Measurements from ENCODE around the gene KSR1.

DNA sequence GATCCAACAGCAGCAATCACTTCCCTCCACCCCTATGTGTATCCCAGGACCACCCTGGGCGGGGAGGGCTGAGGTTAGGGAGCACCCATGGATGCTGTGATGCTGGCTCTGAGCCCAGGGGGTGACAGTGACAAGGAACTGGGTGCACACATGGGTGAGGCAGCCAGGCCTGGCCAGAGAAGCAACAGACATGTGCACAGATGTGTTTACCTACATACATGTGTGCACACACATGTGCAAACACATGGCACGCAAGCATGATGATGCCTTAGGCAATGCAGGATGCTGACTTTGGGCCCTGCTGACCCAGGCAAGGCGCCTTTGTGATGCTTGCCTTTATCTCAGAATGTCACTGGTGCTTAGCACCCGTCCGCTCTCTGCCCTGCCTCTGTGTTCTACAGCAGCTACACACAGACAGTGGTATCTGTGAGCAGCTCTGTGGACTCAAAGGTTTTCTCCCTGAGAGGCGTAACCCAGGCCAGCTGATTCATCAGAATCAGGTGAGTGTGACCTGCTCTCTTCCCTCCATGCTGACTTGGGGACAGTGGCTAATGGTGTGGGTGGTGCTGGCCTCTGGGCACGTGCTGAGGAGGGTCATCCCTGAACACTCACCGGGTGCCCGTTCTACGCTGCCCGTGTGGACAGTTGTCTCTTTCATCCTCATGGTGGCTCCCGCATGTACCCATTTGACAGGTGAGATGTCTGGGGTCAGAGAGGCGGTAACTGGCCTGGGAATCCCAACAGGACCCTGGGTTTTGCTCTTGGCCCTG lies 38.5 kb upstream of the KSR1 start:
- TF ChIP-seq CREB5 (CRISPR knock-in tag; IDR thresholded peaks at IDR 0.05; ENCODE audit: low read depth) (no peak), PATZ1 (CRISPR knock-in tag; IDR thresholded peaks at IDR 0.05; ENCODE audit: borderline replicate concordance) (no peak), OSR1 (CRISPR knock-in tag; IDR thresholded peaks at IDR 0.05) (no peak), POU6F1 (CRISPR knock-in tag; IDR thresholded peaks at IDR 0.05; ENCODE audit: borderline replicate concordance, low read depth) (no peak), ZFP3 (CRISPR knock-in tag; IDR thresholded peaks at IDR 0.05) (no peak), ARNTL (CRISPR knock-in tag; IDR thresholded peaks at IDR 0.05; ENCODE audit: borderline replicate concordance, low read depth) (no peak), RARB (CRISPR knock-in tag; IDR thresholded peaks at IDR 0.05) (no peak), CSRNP3 (CRISPR knock-in tag; IDR thresholded peaks at IDR 0.05) (no peak), ZNF8 (CRISPR knock-in tag; IDR thresholded peaks at IDR 0.05) (no peak)

Measured in SK-N-SH treated with all-trans-retinoic acid at 6 μM for 48 hours (cell line).